Adrenal gland (tissue), 12 donors: ENCODE results near the gene PAGE2. TPM values are rescaled to one million over a fixed set of nuclear protein-coding genes. Genes with fewer than 3 reads are reported as not detected.

Experiments
- DNase-seq, 7 donors: peaks; one replicate each; pipeline ENCODE4 v3.0.0-alpha.2; 2019 to 2020
- H3K27ac ChIP-seq, 5 donors: fragments of 200-600 bp; sonication (generic) in 4 of 5; 1 replicate in 3 of 5; 2 replicates in 2 of 5; pipeline versions ENCODE4 v1.5.1 to v1.8.0; 2016 to 2020; ENCODE audit warnings: mild to moderate bottlenecking in 1 of 5
- H3K27me3 ChIP-seq: fragments of 200-600 bp; 2 replicates; pipeline ENCODE4 v1.8.0; 2021
- H3K36me3 ChIP-seq, 2 donors: fragments of 200-600 bp; replicated peaks in 1 of 2; 1 replicate in 1 of 2; 2 replicates in 1 of 2; pipeline versions ENCODE4 v1.5.1 to v1.8.0; 2018 to 2022
- H3K4me1 ChIP-seq, 2 donors: fragments of 200-600 bp; replicated peaks in 1 of 2; 1 replicate in 1 of 2; 2 replicates in 1 of 2; pipeline versions ENCODE4 v1.5.1 to v1.8.0; 2018 to 2021
- H3K4me3 ChIP-seq, 4 donors: fragments of 200-600 bp; sonication (generic) in 3 of 4; one replicate each; pipeline ENCODE4 v1.5.1; 2016 to 2018
- H3K9me3 ChIP-seq, 3 donors: fragments of 200-600 bp; sonication (generic) in 1 of 3; replicated peaks in 1 of 3; 1 replicate in 2 of 3; 2 replicates in 1 of 3; pipeline versions ENCODE4 v1.5.1 to v1.8.0; 2016 to 2021
- CTCF ChIP-seq, 6 experiments: fragments of 450-650 bp in 4 of 6; fragments of 200-600 bp in 2 of 6; sonication (generic) in 1 of 6; IDR thresholded peaks; 1 replicate in 5 of 6; 2 replicates in 1 of 6; pipeline versions ENCODE4 v1.5.1 to v1.8.0; 2016 to 2021; ENCODE audit warnings: antibody characterized with exemption in 6 of 6, mild to moderate bottlenecking in 2 of 6, moderate library complexity in 1 of 6
- POLR2A ChIP-seq, 2 donors: fragments of 450-650 bp; IDR thresholded peaks; one replicate each; pipeline ENCODE4 v1.6.1; 2017; ENCODE audit warnings: antibody characterized with exemption in 2 of 2, mild to moderate bottlenecking in 2 of 2, moderate library complexity in 1 of 2
- WGBS, 4 donors: extraction: QIAGEN DNeasy Blood & Tissue Kit in 2 of 4; methylation state at CpG; one replicate each; pipeline versions ENCODE4 v1.1.5 to v1.1.7; 2013 to 2017; 5-methylcytosine and 5-hydroxymethylcytosine counted together
- intact Hi-C, 2 donors: fragments of 100-400 bp; cut with DNase I; formaldehyde crosslinking; loops; one replicate each; pipeline versions ENCODE4 v1.14.1 to v1.15.0; 2022 to 2023
- polyA plus RNA-seq, 3 donors: library from polyadenylated mRNA; stranded (reverse); fragments of 200-250 nt in 2 of 3; fragments of 350-450 nt in 1 of 3; fragmentation: Illumina TruSeq in 1 of 3; extraction: RNeasy Lipid Tissue Mini Kit (QIAGEN cat#74804) in 1 of 3; gene quantifications; one replicate each; pipeline ENCODE4 v1.2.3, GENCODE V29; 2013 to 2014
- total RNA-seq, 9 donors: library from RNA; depleted of rRNA in 4 of 9; stranded (reverse); fragments of >200 nt in 4 of 9; fragments of 120-200 nt in 1 of 9; fragmentation: NEBNext Ultra II Directional in 1 of 9; extraction: Animal tissue kit (Norgen Biotek cat#: 25700) in 1 of 9; gene quantifications; one replicate each; pipeline versions ENCODE4 v1.1.0 to v1.2.4, GENCODE V29; 2013 to 2023
- donor health status: healthy with polysubstance abuse.
- donor health status: Bipolar disorder and iron deficiency.
- donor health status: DM: yes; HTN: yes; CAD: no.
- donor health status: DM: no; HTN: no; CAD: no.
- donor health status: DM: no; HTN: no; CAD: no.
- donor health status: DM: yes; HTN: yes; CAD: no.

PAGE2 gene
- total and polyA plus RNA-seq, 12 donors, result not detected

GRCh38 chrX:55118574-55118973, 29.8 kb downstream of the PAGE2 start:
- DNase-seq, result no peak
- Histone ChIP-seq H3K4me3 (no peak overlapping the region), H3K36me3 (no peaks in the 10 kb centered on the region), H3K27ac (no peak overlapping the region), H3K9me3 (no peaks in the 10 kb centered on the region), H3K4me1 (no peaks in the 10 kb centered on the region), H3K27me3 (peaks cover 14% of the 10 kb centered on the region)
- WGBS, 4 donors, result 70 to 88% (median 80%) methylated on average over 2 to 3 of the region's 3 CpGs
- intact Hi-C loops, result no loop called here
- TF ChIP-seq POLR2A (IDR thresholded peaks at IDR 0.05) (no peak), CTCF (IDR thresholded peaks at IDR 0.05) (no peak)

GRCh38 chrX:55119271-55119670, 30.5 kb downstream of the PAGE2 start:
- intact Hi-C loops, result no loop called here
- Histone ChIP-seq H3K27me3 (peaks cover 21% of the 10 kb centered on the region), H3K9me3 (no peaks in the 10 kb centered on the region), H3K4me1 (no peaks in the 10 kb centered on the region), H3K36me3 (no peaks in the 10 kb centered on the region), H3K27ac (no peak overlapping the region), H3K4me3 (no peak overlapping the region)
- DNase-seq, result no peak
- TF ChIP-seq POLR2A (IDR thresholded peaks at IDR 0.05) (no peak), CTCF (IDR thresholded peaks at IDR 0.05) (no peak)

- DNase-seq, result no peak
- no peaks in the 10 kb centered on the region for H3K36me3 ChIP-seq
- H3K27me3 ChIP-seq, result peaks cover 25% of the 10 kb centered on the region
- 33 to 79% (median 59%) methylated on average over 1 of the region's 1 CpG for WGBS, 4 donors
- no peaks in the 10 kb centered on the region for H3K9me3 ChIP-seq
- no peak overlapping the region for H3K4me3 ChIP-seq
- H3K27ac ChIP-seq, result no peak overlapping the region
- H3K4me1 ChIP-seq, result no peaks in the 10 kb centered on the region
- intact Hi-C loops, result no loop called here
- no peak for TF ChIP-seq CTCF (IDR thresholded peaks at IDR 0.05)
- TF ChIP-seq POLR2A (IDR thresholded peaks at IDR 0.05), result no peak
Measured at GRCh38 chrX:55119712-55120111, 30.9 kb downstream of the PAGE2 start.

- no peaks in the 10 kb centered on the region for H3K36me3 ChIP-seq
- H3K27me3 ChIP-seq, result peaks cover 33% of the 10 kb centered on the region
- no peak for DNase-seq
- H3K4me3 ChIP-seq, result no peak overlapping the region
- intact Hi-C loops, result no loop called here
- no peaks in the 10 kb centered on the region for H3K4me1 ChIP-seq
- H3K9me3 ChIP-seq, result no peaks in the 10 kb centered on the region
- 16 to 67% (median 46%) methylated on average over 2 of the region's 2 CpGs for WGBS, 4 donors
- no peak overlapping the region for H3K27ac ChIP-seq
- TF ChIP-seq CTCF (IDR thresholded peaks at IDR 0.05) (no peak), POLR2A (IDR thresholded peaks at IDR 0.05) (no peak)
Measured at GRCh38 chrX:55120761-55121358, 32.0 kb downstream of the PAGE2 start.
